Keratinocyte (primary cell): ENCODE data around the gene RBM10.

Experiments used
- CTCF ChIP-seq, 3 experiments: IDR thresholded peaks in 1 of 3; conservative IDR thresholded peaks in 1 of 3; optimal IDR thresholded peaks in 1 of 3; 2 replicates in 2 of 3; 3 replicates in 1 of 3; pipeline versions ENCODE3 to v1.5.1; 2011; ENCODE audit warnings: low read length in 3 of 3, mild to moderate bottlenecking in 3 of 3, moderate library complexity in 2 of 3, control low read depth in 1 of 3, inconsistent platforms in 1 of 3; ENCODE audit not compliant: insufficient read depth in 2 of 3; ENCODE audit errors: extremely low read depth in 1 of 3
- EZH2 ChIP-seq: IDR thresholded peaks from one replicate; pipeline ENCODE4 v1.6.1; 2012; ENCODE audit warnings: inconsistent platforms, mild to moderate bottlenecking, low read length, moderate library complexity

- TF ChIP-seq CTCF (optimal IDR thresholded peaks at IDR 0.05 in 1 of 3, IDR thresholded peaks at IDR 0.05 in 1 of 3, conservative IDR thresholded peaks at IDR 0.05 in 1 of 3; ENCODE audit: extremely low read depth in 1 of 3, insufficient read depth in 2 of 3, low read length in 3 of 3) (no peak), EZH2 (no peak)
Observed at GRCh38 chrX:47187106-47187677, 42.2 kb downstream of the RBM10 start.
